ENCODE data around the gene FHOD1. TPM values are rescaled to one million over a fixed set of nuclear protein-coding genes. Genes with fewer than 3 reads are reported as not detected.

Gene FHOD1
- total RNA-seq, 6 experiments from 2014 or later: 46.3 to 55.9 (median 51.1) TPM

DNA sequence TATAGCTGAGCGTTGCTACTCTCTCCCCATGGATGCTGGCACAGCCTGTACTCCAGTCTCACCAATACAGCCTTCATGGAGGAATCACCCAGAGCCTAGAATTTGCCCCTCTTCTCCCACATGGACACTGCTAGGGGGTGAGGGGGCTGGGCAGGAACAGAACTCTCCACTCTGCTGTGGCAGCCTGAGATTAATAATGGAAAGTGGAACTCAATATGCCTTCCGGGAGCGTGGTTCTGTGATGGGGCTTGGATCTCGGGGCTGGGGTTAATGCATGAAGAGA is 2.7 kb upstream of the FHOD1 start:
- H3K9me3 Mint-ChIP-seq: no peaks in the 10 kb centered on the region
- peaks cover 35% of the 10 kb centered on the region for H3K4me1 Mint-ChIP-seq (ENCODE audit: low read depth)
- no peak for DNase-seq
- TF ChIP-seq, protein P1, sequence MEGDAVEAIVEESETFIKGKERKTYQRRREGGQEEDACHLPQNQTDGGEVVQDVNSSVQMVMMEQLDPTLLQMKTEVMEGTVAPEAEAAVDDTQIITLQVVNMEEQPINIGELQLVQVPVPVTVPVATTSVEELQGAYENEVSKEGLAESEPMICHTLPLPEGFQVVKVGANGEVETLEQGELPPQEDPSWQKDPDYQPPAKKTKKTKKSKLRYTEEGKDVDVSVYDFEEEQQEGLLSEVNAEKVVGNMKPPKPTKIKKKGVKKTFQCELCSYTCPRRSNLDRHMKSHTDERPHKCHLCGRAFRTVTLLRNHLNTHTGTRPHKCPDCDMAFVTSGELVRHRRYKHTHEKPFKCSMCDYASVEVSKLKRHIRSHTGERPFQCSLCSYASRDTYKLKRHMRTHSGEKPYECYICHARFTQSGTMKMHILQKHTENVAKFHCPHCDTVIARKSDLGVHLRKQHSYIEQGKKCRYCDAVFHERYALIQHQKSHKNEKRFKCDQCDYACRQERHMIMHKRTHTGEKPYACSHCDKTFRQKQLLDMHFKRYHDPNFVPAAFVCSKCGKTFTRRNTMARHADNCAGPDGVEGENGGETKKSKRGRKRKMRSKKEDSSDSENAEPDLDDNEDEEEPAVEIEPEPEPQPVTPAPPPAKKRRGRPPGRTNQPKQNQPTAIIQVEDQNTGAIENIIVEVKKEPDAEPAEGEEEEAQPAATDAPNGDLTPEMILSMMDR (IDR thresholded peaks at IDR 0.05): no peak
- H3K27me3 Mint-ChIP-seq (ENCODE audit: insufficient read depth): peaks cover 2% of the 10 kb centered on the region
- peak overlapping the region; percentile 77; the same call in 1 of the 2 replicates for H3K27ac Mint-ChIP-seq
- H3K36me3 Mint-ChIP-seq (ENCODE audit: low read depth): no peaks in the 10 kb centered on the region; the same call in 1 of the 2 replicates
- H3K4me3 Mint-ChIP-seq: peak overlapping the region; percentile 89

DNA sequence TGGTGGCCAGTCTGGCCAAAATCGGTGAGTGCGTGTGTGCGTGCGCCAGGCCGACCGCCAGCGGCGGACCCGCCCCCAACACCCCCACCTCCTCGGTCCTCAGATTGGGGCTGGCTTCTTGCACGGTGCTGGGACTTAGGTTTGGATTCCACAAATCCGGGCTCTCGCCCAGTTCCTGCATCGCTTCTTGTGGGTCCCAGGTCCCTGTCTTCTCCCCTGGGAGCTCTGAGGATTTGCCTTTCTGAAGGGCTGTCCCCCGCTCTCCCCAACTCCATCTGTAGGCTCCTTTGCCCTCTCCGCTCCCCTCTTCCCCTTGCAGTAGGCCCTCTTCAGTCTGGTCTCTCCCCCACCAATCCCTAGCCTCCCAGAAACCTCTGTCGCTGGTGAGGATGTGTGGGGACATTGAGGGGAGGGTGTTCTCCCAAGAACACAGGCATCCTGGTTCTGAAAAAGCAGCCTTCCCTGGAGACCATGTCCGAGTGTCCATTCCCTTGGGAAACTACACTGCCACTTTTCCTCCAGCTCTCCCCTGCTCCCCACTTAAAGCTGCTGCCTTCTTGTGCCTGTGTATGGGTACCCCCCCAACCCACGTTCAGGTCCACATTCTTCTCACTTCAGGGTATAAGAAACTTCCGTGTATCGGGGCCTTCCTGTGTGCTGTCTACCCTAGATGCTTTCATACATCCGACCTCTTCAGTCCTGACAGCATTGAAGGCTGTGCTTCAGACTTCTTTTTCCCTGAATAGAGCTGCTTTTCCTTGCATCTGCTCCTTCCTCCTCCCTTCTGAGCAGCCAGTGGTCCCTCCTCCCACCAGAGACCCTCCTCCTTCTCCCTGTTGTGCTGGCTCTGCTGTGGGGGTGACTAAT is 2.1 kb upstream of the FHOD1 start:
- DNase-seq: no peak
- no peaks in the 10 kb centered on the region for H3K9me3 Mint-ChIP-seq
- H3K4me3 Mint-ChIP-seq: peak overlapping the region; percentile 89
- H3K36me3 Mint-ChIP-seq (ENCODE audit: low read depth): no peaks in the 10 kb centered on the region; the same call in 1 of the 2 replicates
- H3K4me1 Mint-ChIP-seq (ENCODE audit: low read depth): peaks cover 41% of the 10 kb centered on the region
- TF ChIP-seq, protein P1 (IDR thresholded peaks at IDR 0.05): no peak
- H3K27ac Mint-ChIP-seq: peak overlapping the region; percentile 77
- H3K27me3 Mint-ChIP-seq (ENCODE audit: insufficient read depth): peaks cover 2% of the 10 kb centered on the region

DNA sequence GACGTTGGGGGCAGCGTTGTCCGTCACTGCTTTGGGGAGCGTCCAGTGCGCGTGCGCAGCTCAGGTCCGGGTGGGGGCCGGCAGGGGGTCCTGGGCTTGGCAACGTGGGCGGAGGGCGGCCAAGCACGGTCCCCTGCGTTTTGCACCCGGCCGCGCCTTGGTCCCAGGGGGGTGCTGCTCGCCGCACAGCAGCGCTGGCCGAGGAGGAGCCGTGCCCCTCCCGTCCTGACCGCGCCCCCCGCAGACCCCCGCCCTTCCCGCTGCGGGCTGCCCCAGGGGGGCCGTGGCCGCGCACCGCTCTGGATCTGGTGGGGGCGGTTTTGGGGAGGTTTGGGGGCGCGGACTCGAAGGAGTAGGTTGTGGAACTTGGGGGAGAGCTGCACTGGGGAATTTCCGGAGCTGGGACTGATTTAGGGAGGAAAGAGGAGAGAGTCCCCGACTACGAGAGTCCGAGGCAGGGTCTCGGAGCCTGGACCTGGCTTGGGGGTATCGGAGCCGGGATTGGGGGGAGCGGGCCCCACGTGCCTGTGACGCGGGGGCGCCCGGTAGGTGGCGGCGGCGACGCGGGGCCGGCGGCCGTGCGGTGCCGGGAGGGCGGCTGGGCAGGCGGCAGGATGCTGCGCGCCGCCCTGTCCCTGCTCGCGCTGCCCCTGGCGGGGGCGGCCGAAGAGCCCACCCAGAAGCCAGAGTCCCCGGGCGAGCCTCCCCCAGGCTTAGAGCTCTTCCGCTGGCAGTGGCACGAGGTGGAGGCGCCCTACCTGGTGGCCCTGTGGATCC is 1.3 kb upstream of the FHOD1 start, which contains the start of gene SLC9A5:
TSS of gene SLC9A5 (plus strand) at position 579 of the 777 bp plus-strand sequence. CDS start at position 615, 36 bp downstream.
- H3K27ac Mint-ChIP-seq: peak within 1 kb of the TSS; percentile 97
- DNase-seq: no peak
- TF ChIP-seq, protein P1 (IDR thresholded peaks at IDR 0.05): peak; percentile 63

DNA sequence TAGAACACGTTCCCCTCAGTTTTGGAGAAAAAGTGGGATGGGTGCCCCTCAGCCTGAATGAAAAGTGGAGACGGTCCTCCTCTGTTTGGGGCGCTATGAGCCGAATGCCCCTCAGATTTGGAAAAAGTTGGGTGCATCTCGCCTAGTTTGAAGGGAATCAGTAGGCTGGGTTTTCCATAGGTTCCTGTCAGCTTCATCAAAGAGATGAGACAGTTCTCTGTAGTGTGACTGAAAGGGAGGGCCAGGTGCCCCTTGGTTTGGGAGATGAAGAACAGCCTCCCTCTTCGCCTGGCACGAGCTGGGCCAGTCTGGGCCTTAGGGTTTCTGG is 756 bp upstream of the FHOD1 start:
- TF ChIP-seq, protein P1 (IDR thresholded peaks at IDR 0.05): no peak
- Mint-ChIP-seq H3K27ac (peak overlapping the region; percentile 97), H3K9me3 (no peaks in the 10 kb centered on the region), H3K27me3 (ENCODE audit: insufficient read depth) (peaks cover 2% of the 10 kb centered on the region), H3K36me3 (ENCODE audit: low read depth) (no peaks in the 10 kb centered on the region; the same call in 1 of the 2 replicates), H3K4me3 (peak overlapping the region; percentile 89), H3K4me1 (ENCODE audit: low read depth) (peaks cover 54% of the 10 kb centered on the region)
- DNase-seq: no peak

More for the DNA sequence above, 1.3 kb upstream of the FHOD1 start, which contains the start of gene SLC9A5:
- Mint-ChIP-seq H3K4me3 (peak within 1 kb of the TSS; percentile 89), H3K4me1 (ENCODE audit: low read depth) (peaks cover 49% of the 10 kb centered on the region), H3K36me3 (ENCODE audit: low read depth) (no peaks in the 10 kb centered on the region; the same call in 1 of the 2 replicates), H3K9me3 (no peaks in the 10 kb centered on the region), H3K27me3 (ENCODE audit: insufficient read depth) (peaks cover 2% of the 10 kb centered on the region)

DNA sequence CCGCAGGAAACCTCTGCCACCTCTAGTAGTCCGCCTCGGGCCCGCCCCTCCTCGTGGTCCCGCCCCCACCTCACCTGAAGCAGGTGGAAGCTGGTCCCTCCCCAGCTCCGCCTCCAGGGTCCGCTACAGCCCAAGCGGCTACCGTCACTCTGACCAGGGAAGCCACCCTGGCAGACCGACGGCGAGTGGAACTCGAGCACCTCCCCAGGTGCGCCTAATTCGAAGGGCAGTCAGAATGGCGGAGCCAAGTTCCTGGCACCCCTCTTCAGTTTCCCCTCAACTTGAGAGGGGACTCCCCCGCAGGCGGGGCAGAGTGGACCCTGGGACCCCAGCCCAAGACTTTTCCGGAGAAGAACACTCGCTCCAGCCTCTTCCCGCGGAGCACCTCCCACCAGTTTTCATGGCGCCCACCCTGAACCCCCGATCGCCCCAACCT is 507 bp downstream of the FHOD1 start:
- H3K4me1 Mint-ChIP-seq (ENCODE audit: low read depth): peaks cover 62% of the 10 kb centered on the region

More for the DNA sequence above, 507 bp downstream of the FHOD1 start:
- peak overlapping the region; percentile 97 for H3K27ac Mint-ChIP-seq
- H3K9me3 Mint-ChIP-seq: no peaks in the 10 kb centered on the region
- H3K4me3 Mint-ChIP-seq: peak overlapping the region; percentile 89
- H3K27me3 Mint-ChIP-seq (ENCODE audit: insufficient read depth): peaks cover 2% of the 10 kb centered on the region
- TF ChIP-seq, protein P1 (IDR thresholded peaks at IDR 0.05): no peak
- no peak for DNase-seq
- no peaks in the 10 kb centered on the region; the same call in 1 of the 2 replicates for H3K36me3 Mint-ChIP-seq (ENCODE audit: low read depth)
